ENCODE measurements around the gene PIM2.
A peak's percentile ranks its signal among the peaks of the same experiment; 100 is the strongest.

Gene PIM2

GRCh38 chrX:48911412-48912182 lies 7.2 kb downstream of the PIM2 start, which contains the start of gene SLC35A2:
TSS of gene SLC35A2 (minus strand) at chrX:48911646. CDS start at chrX:48911636, 10 bp downstream.
- H3K9me3 ChIP-seq = no peaks in the 10 kb centered on the region
- H3K27me3 ChIP-seq = no peaks in the 10 kb centered on the region
- no peaks in the 10 kb centered on the region for H3K36me3 ChIP-seq
- peak; percentile 72 for DNase-seq
- H3K4me1 ChIP-seq = no peaks in the 10 kb centered on the region
- peak within 1 kb of the TSS; percentile 73 for H3K4me3 ChIP-seq (ENCODE audit: low read depth, low read length)
- no peak for TF ChIP-seq CTCF (IDR thresholded peaks at IDR 0.05; ENCODE audit: low read depth, low read length)

GRCh38 chrX:48910926-48911411 lies 7.9 kb downstream of the PIM2 start:
- Histone ChIP-seq H3K9me3 (no peaks in the 10 kb centered on the region), H3K4me1 (no peaks in the 10 kb centered on the region), H3K4me3 (ENCODE audit: low read depth, low read length) (peak overlapping the region; percentile 73), H3K36me3 (no peaks in the 10 kb centered on the region), H3K27me3 (no peaks in the 10 kb centered on the region)
- no peak for DNase-seq
- no peak for TF ChIP-seq CTCF (IDR thresholded peaks at IDR 0.05; ENCODE audit: low read depth, low read length)

- H3K4me3 ChIP-seq (ENCODE audit: low read depth, low read length) = no peak overlapping the region
- H3K27me3 ChIP-seq = no peaks in the 10 kb centered on the region
- no peak for TF ChIP-seq CTCF (IDR thresholded peaks at IDR 0.05; ENCODE audit: low read depth, low read length)
- H3K4me1 ChIP-seq = no peaks in the 10 kb centered on the region
- H3K36me3 ChIP-seq = no peaks in the 10 kb centered on the region
- no peaks in the 10 kb centered on the region for H3K9me3 ChIP-seq
- no peak for DNase-seq
Measured at GRCh38 chrX:48909703-48910294, 9.0 kb downstream of the PIM2 start.

GRCh38 chrX:48908600-48908999 lies 10.2 kb downstream of the PIM2 start:
- TF ChIP-seq CTCF (IDR thresholded peaks at IDR 0.05; ENCODE audit: low read depth, low read length) = no peak
- Histone ChIP-seq H3K27me3 (no peaks in the 10 kb centered on the region), H3K36me3 (no peaks in the 10 kb centered on the region), H3K4me3 (ENCODE audit: low read depth, low read length) (no peak overlapping the region), H3K9me3 (no peaks in the 10 kb centered on the region), H3K4me1 (no peaks in the 10 kb centered on the region)
- DNase-seq = no peak

GRCh38 chrX:48905090-48905790 lies 13.6 kb downstream of the PIM2 start:
- no peak overlapping the region for H3K4me3 ChIP-seq (ENCODE audit: low read depth, low read length)
- no peaks in the 10 kb centered on the region for H3K9me3 ChIP-seq
- DNase-seq = no peak
- H3K27me3 ChIP-seq = no peaks in the 10 kb centered on the region
- TF ChIP-seq CTCF (IDR thresholded peaks at IDR 0.05; ENCODE audit: low read depth, low read length) = no peak
- H3K4me1 ChIP-seq = no peaks in the 10 kb centered on the region
- H3K36me3 ChIP-seq = peaks cover 13% of the 10 kb centered on the region
